Measurements from ENCODE around the gene OSGIN1. TPM values are rescaled to one million over a fixed set of nuclear protein-coding genes. Genes with fewer than 3 reads are reported as not detected.

Gene OSGIN1
- total RNA-seq, 2 experiments from 2014 or later, result 2.1 to 2.6 TPM

DNA sequence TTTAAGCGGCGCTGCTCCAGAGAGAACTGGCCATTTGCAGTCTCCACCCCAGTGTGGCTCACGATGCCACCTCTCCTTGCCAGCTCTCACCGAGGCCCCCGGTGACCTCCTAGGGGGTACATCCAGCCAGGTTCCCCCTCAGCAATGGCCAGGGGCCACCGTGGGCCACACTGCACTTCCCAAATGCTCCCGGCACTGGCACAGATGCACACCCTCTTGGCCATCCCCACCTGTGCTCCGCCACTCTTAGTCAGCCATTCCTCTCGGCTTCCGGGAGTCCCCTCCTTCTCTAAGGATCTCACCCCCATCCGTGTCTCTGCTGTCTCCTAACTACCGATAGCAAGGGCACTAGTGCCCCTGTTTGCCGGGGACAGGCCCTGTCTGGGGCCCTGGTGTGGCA lies 28.4 kb upstream of the OSGIN1 start:
- intact Hi-C loops (cut with DNase I, micrococcal nuclease), result loop anchor here in 1 of 2 experiments (10.0 kb wide), 1 partner anchor 250 kb away; no protein-coding TSS in a partner anchor
- Histone ChIP-seq H3K9me3 (ENCODE audit: control insufficient read depth in 1 of 2, insufficient read depth in 1 of 2, low read length in 2 of 2) (no peaks in the 10 kb centered on the region), H3K27ac (ENCODE audit: low read depth in 1 of 2, low read length in 2 of 2) (no peak overlapping the region), H3K4me3 (ENCODE audit: low read length) (no peak overlapping the region), H3K4me1 (ENCODE audit: insufficient read depth, low read length) (peaks cover 3% of the 10 kb centered on the region), H3K27me3 (ENCODE audit: control insufficient read depth in 1 of 2, insufficient read depth in 2 of 2, low read length in 2 of 2) (no peaks in the 10 kb centered on the region), H3K36me3 (ENCODE audit: insufficient read depth, low read length) (no peaks in the 10 kb centered on the region)
- CTCF ChIA-PET, result no interaction called here
- no peak for DNase-seq
- peaks cover 26% of the 10 kb centered on the region for H3K36me3 Mint-ChIP-seq (ENCODE audit: low read depth)
- no peak overlapping the region for H3K27ac Mint-ChIP-seq
- H3K9me3 Mint-ChIP-seq, result no peaks in the 10 kb centered on the region
- ATAC-seq (ENCODE audit: poor library complexity), result no peak
- TF ChIP-seq CTCF (IDR thresholded peaks at IDR 0.05), result no peak
- no peaks in the 10 kb centered on the region for H3K27me3 Mint-ChIP-seq
- peaks cover 3% of the 10 kb centered on the region for H3K4me1 Mint-ChIP-seq (ENCODE audit: low read depth)
- no peak overlapping the region for H3K4me3 Mint-ChIP-seq
- POLR2A ChIA-PET, result no interaction called here

- Histone ChIP-seq H3K36me3 (ENCODE audit: insufficient read depth, low read length) (no peaks in the 10 kb centered on the region), H3K9me3 (ENCODE audit: control insufficient read depth in 1 of 2, insufficient read depth in 1 of 2, low read length in 2 of 2) (no peaks in the 10 kb centered on the region), H3K27ac (ENCODE audit: low read depth in 1 of 2, low read length in 2 of 2) (no peak overlapping the region), H3K4me3 (ENCODE audit: low read length) (no peak overlapping the region), H3K27me3 (ENCODE audit: control insufficient read depth in 1 of 2, insufficient read depth in 2 of 2, low read length in 2 of 2) (no peaks in the 10 kb centered on the region), H3K4me1 (ENCODE audit: insufficient read depth, low read length) (peaks cover 3% of the 10 kb centered on the region)
- DNase-seq (no peak), ATAC-seq (ENCODE audit: poor library complexity) (no peak)
- intact Hi-C loops (cut with DNase I, micrococcal nuclease), result loop anchor here in 1 of 2 experiments (10.0 kb wide), 1 partner anchor 250 kb away; no protein-coding TSS in a partner anchor
- Mint-ChIP-seq H3K27me3 (no peaks in the 10 kb centered on the region), H3K4me1 (ENCODE audit: low read depth) (peaks cover 3% of the 10 kb centered on the region), H3K27ac (no peak overlapping the region), H3K4me3 (no peak overlapping the region), H3K36me3 (ENCODE audit: low read depth) (peaks cover 20% of the 10 kb centered on the region), H3K9me3 (no peaks in the 10 kb centered on the region)
- POLR2A ChIA-PET, result no interaction called here
- no peak for TF ChIP-seq CTCF (IDR thresholded peaks at IDR 0.05)
- CTCF ChIA-PET, result no interaction called here
These were observed 27.7 kb upstream of the OSGIN1 start for GRCh38 chr16:83925095-83925905.

GRCh38 chr16:83925957-83926725 lies 26.9 kb upstream of the OSGIN1 start:
- H3K36me3 ChIP-seq (ENCODE audit: insufficient read depth, low read length), result no peaks in the 10 kb centered on the region
- intact Hi-C loops (cut with DNase I, micrococcal nuclease), result loop anchor here in 1 of 2 experiments (10.0 kb wide), 1 partner anchor 249 kb away; no protein-coding TSS in a partner anchor
- ATAC-seq (ENCODE audit: poor library complexity), result no peak
- Mint-ChIP-seq H3K36me3 (ENCODE audit: low read depth) (peaks cover 15% of the 10 kb centered on the region), H3K4me1 (ENCODE audit: low read depth) (peaks cover 3% of the 10 kb centered on the region), H3K9me3 (no peaks in the 10 kb centered on the region), H3K4me3 (no peak overlapping the region), H3K27ac (no peak overlapping the region), H3K27me3 (no peaks in the 10 kb centered on the region)
- H3K27me3 ChIP-seq (ENCODE audit: control insufficient read depth in 1 of 2, insufficient read depth in 2 of 2, low read length in 2 of 2), result no peaks in the 10 kb centered on the region
- H3K4me1 ChIP-seq (ENCODE audit: insufficient read depth, low read length), result peaks cover 3% of the 10 kb centered on the region
- H3K27ac ChIP-seq (ENCODE audit: low read depth in 1 of 2, low read length in 2 of 2), result no peak overlapping the region
- ChIA-PET CTCF (no interaction called here), POLR2A (no interaction called here)
- TF ChIP-seq CTCF (IDR thresholded peaks at IDR 0.05), result no peak
- no peak for DNase-seq
- H3K4me3 ChIP-seq (ENCODE audit: low read length), result no peak overlapping the region
- H3K9me3 ChIP-seq (ENCODE audit: control insufficient read depth in 1 of 2, insufficient read depth in 1 of 2, low read length in 2 of 2), result no peaks in the 10 kb centered on the region
